Measurements from ENCODE around the gene TRIM44. TPM values are rescaled to one million over a fixed set of nuclear protein-coding genes. Genes with fewer than 3 reads are reported as not detected.

Gene TRIM44
- polyA plus RNA-seq, 4 donors: 8.9 to 35.4 (median 12.8) TPM

GRCh38 chr11:35798423-35798822 lies 135.8 kb downstream of the TRIM44 start:
- H3K9me3 ChIP-seq (ENCODE audit: control insufficient read depth in 2 of 2, insufficient read depth in 1 of 2, low read depth in 1 of 2, low read length in 1 of 2): no peaks in the 10 kb centered on the region
- H3K36me3 ChIP-seq (ENCODE audit: control insufficient read depth in 3 of 3, insufficient read depth in 2 of 3, low read depth in 1 of 3, low read length in 3 of 3): peaks cover 0 to 2% (median 0%) of the 10 kb centered on the region in 3 donors
- DNase-seq (no peak), FAIRE-seq (no peak)
- H3K27ac ChIP-seq (ENCODE audit: low read depth in 1 of 3, low read length in 2 of 3): no peak overlapping the region
- H3K4me1 ChIP-seq (ENCODE audit: control insufficient read depth in 3 of 3, insufficient read depth in 2 of 3, low read depth in 1 of 3, low read length in 2 of 3): no peaks in the 10 kb centered on the region
- no peaks in the 10 kb centered on the region for H3K27me3 ChIP-seq (ENCODE audit: control insufficient read depth in 3 of 3, insufficient read depth in 3 of 3, low read length in 3 of 3)
- H3K4me3 ChIP-seq (ENCODE audit: low read depth in 1 of 3, low read length in 3 of 3): no peak overlapping the region

- no peak for DNase-seq
- peaks cover 0 to 2% (median 0%) of the 10 kb centered on the region in 3 donors for H3K36me3 ChIP-seq (ENCODE audit: control insufficient read depth in 3 of 3, insufficient read depth in 2 of 3, low read depth in 1 of 3, low read length in 3 of 3)
- no peaks in the 10 kb centered on the region for H3K9me3 ChIP-seq (ENCODE audit: control insufficient read depth in 2 of 2, insufficient read depth in 1 of 2, low read depth in 1 of 2, low read length in 1 of 2)
- H3K4me3 ChIP-seq (ENCODE audit: low read depth in 1 of 3, low read length in 3 of 3): no peak overlapping the region
- no peak for FAIRE-seq
- no peaks in the 10 kb centered on the region for H3K27me3 ChIP-seq (ENCODE audit: control insufficient read depth in 3 of 3, insufficient read depth in 3 of 3, low read length in 3 of 3)
- H3K27ac ChIP-seq (ENCODE audit: low read depth in 1 of 3, low read length in 2 of 3): no peak overlapping the region
- peaks cover 0 to 2% (median 0%) of the 10 kb centered on the region in 3 donors for H3K4me1 ChIP-seq (ENCODE audit: control insufficient read depth in 3 of 3, insufficient read depth in 2 of 3, low read depth in 1 of 3, low read length in 2 of 3)
- WGBS, 3 donors: 94 to 100% (median 98%) methylated on average over 1 of the region's 1 CpG
Measured at GRCh38 chr11:35798983-35799382, 136.4 kb downstream of the TRIM44 start.

- no peak overlapping the region for H3K27ac ChIP-seq (ENCODE audit: low read depth in 1 of 3, low read length in 2 of 3)
- peaks cover 0 to 2% (median 0%) of the 10 kb centered on the region in 3 donors for H3K36me3 ChIP-seq (ENCODE audit: control insufficient read depth in 3 of 3, insufficient read depth in 2 of 3, low read depth in 1 of 3, low read length in 3 of 3)
- 95 to 98% (median 96%) methylated on average over 3 of the region's 3 CpGs for WGBS, 3 donors
- no peaks in the 10 kb centered on the region for H3K27me3 ChIP-seq (ENCODE audit: control insufficient read depth in 3 of 3, insufficient read depth in 3 of 3, low read length in 3 of 3)
- no peak overlapping the region for H3K4me3 ChIP-seq (ENCODE audit: low read depth in 1 of 3, low read length in 3 of 3)
- DNase-seq (no peak), FAIRE-seq (no peak)
- peaks cover 0 to 2% (median 0%) of the 10 kb centered on the region in 3 donors for H3K4me1 ChIP-seq (ENCODE audit: control insufficient read depth in 3 of 3, insufficient read depth in 2 of 3, low read depth in 1 of 3, low read length in 2 of 3)
- H3K9me3 ChIP-seq (ENCODE audit: control insufficient read depth in 2 of 2, insufficient read depth in 1 of 2, low read depth in 1 of 2, low read length in 1 of 2): no peaks in the 10 kb centered on the region
Measured at GRCh38 chr11:35799655-35800054, 137.1 kb downstream of the TRIM44 start.

GRCh38 chr11:35800970-35801953 lies 138.7 kb downstream of the TRIM44 start:
- DNase-seq: no peak
- no peak for FAIRE-seq
- Histone ChIP-seq H3K27ac (ENCODE audit: low read depth in 1 of 3, low read length in 2 of 3) (no peak overlapping the region), H3K4me1 (ENCODE audit: control insufficient read depth in 3 of 3, insufficient read depth in 2 of 3, low read depth in 1 of 3, low read length in 2 of 3) (peaks cover 0 to 2% (median 0%) of the 10 kb centered on the region in 3 donors), H3K36me3 (ENCODE audit: control insufficient read depth in 3 of 3, insufficient read depth in 2 of 3, low read depth in 1 of 3, low read length in 3 of 3) (no peaks in the 10 kb centered on the region), H3K27me3 (ENCODE audit: control insufficient read depth in 3 of 3, insufficient read depth in 3 of 3, low read length in 3 of 3) (no peaks in the 10 kb centered on the region), H3K9me3 (ENCODE audit: control insufficient read depth in 2 of 2, insufficient read depth in 1 of 2, low read depth in 1 of 2, low read length in 1 of 2) (no peaks in the 10 kb centered on the region), H3K4me3 (ENCODE audit: low read depth in 1 of 3, low read length in 3 of 3) (no peak overlapping the region)
- 64 to 67% (median 65%) methylated on average over 5 of the region's 5 CpGs for WGBS, 3 donors

- peaks cover 0 to 2% (median 0%) of the 10 kb centered on the region in 3 donors for H3K36me3 ChIP-seq (ENCODE audit: control insufficient read depth in 3 of 3, insufficient read depth in 2 of 3, low read depth in 1 of 3, low read length in 3 of 3)
- no peaks in the 10 kb centered on the region for H3K9me3 ChIP-seq (ENCODE audit: control insufficient read depth in 2 of 2, insufficient read depth in 1 of 2, low read depth in 1 of 2, low read length in 1 of 2)
- no peak overlapping the region for H3K27ac ChIP-seq (ENCODE audit: low read depth in 1 of 3, low read length in 2 of 3)
- 86 to 95% (median 87%) methylated on average over 3 of the region's 3 CpGs for WGBS, 3 donors
- no peak overlapping the region for H3K4me3 ChIP-seq (ENCODE audit: low read depth in 1 of 3, low read length in 3 of 3)
- H3K4me1 ChIP-seq (ENCODE audit: control insufficient read depth in 3 of 3, insufficient read depth in 2 of 3, low read depth in 1 of 3, low read length in 2 of 3): peaks cover 0 to 2% (median 0%) of the 10 kb centered on the region in 3 donors
- H3K27me3 ChIP-seq (ENCODE audit: control insufficient read depth in 3 of 3, insufficient read depth in 3 of 3, low read length in 3 of 3): no peaks in the 10 kb centered on the region
- DNase-seq: no peak
- no peak for FAIRE-seq
Measured at GRCh38 chr11:35802221-35802620, 139.6 kb downstream of the TRIM44 start.

GRCh38 chr11:35802672-35803071 lies 140.1 kb downstream of the TRIM44 start:
- DNase-seq: no peak
- Histone ChIP-seq H3K4me3 (ENCODE audit: low read depth in 1 of 3, low read length in 3 of 3) (no peak overlapping the region), H3K36me3 (ENCODE audit: control insufficient read depth in 3 of 3, insufficient read depth in 2 of 3, low read depth in 1 of 3, low read length in 3 of 3) (peaks cover 0 to 2% (median 0%) of the 10 kb centered on the region in 3 donors), H3K27ac (ENCODE audit: low read depth in 1 of 3, low read length in 2 of 3) (no peak overlapping the region), H3K9me3 (ENCODE audit: control insufficient read depth in 2 of 2, insufficient read depth in 1 of 2, low read depth in 1 of 2, low read length in 1 of 2) (no peaks in the 10 kb centered on the region), H3K4me1 (ENCODE audit: control insufficient read depth in 3 of 3, insufficient read depth in 2 of 3, low read depth in 1 of 3, low read length in 2 of 3) (peaks cover 0 to 2% (median 0%) of the 10 kb centered on the region in 3 donors), H3K27me3 (ENCODE audit: control insufficient read depth in 3 of 3, insufficient read depth in 3 of 3, low read length in 3 of 3) (no peaks in the 10 kb centered on the region)
- no peak for FAIRE-seq
- WGBS, 3 donors: 90 to 99% (median 97%) methylated on average over 3 of the region's 3 CpGs

GRCh38 chr11:35803115-35803514 lies 140.5 kb downstream of the TRIM44 start:
- 41 to 61% (median 54%) methylated on average over 3 of the region's 3 CpGs for WGBS, 3 donors

GRCh38 chr11:35804451-35805040 lies 142.0 kb downstream of the TRIM44 start:
- 78 to 91% (median 88%) methylated on average over 3 of the region's 3 CpGs for WGBS, 3 donors
- no peak overlapping the region for H3K4me3 ChIP-seq (ENCODE audit: low read depth in 1 of 3, low read length in 3 of 3)
- no peak for DNase-seq
- H3K9me3 ChIP-seq (ENCODE audit: control insufficient read depth in 2 of 2, insufficient read depth in 1 of 2, low read depth in 1 of 2, low read length in 1 of 2): no peaks in the 10 kb centered on the region
- no peak overlapping the region for H3K27ac ChIP-seq (ENCODE audit: low read depth in 1 of 3, low read length in 2 of 3)
- H3K27me3 ChIP-seq (ENCODE audit: control insufficient read depth in 3 of 3, insufficient read depth in 3 of 3, low read length in 3 of 3): no peaks in the 10 kb centered on the region
- FAIRE-seq: no peak
- H3K4me1 ChIP-seq (ENCODE audit: control insufficient read depth in 3 of 3, insufficient read depth in 2 of 3, low read depth in 1 of 3, low read length in 2 of 3): peaks cover 0 to 2% (median 0%) of the 10 kb centered on the region in 3 donors
- H3K36me3 ChIP-seq (ENCODE audit: control insufficient read depth in 3 of 3, insufficient read depth in 2 of 3, low read depth in 1 of 3, low read length in 3 of 3): peaks cover 0 to 3% (median 2%) of the 10 kb centered on the region in 3 donors

More at GRCh38 chr11:35803115-35803514, 140.5 kb downstream of the TRIM44 start:
- no peak overlapping the region for H3K4me3 ChIP-seq (ENCODE audit: low read depth in 1 of 3, low read length in 3 of 3)
- DNase-seq (peak in 1 of 2 donors; percentile 41), FAIRE-seq (no peak)
- H3K4me1 ChIP-seq (ENCODE audit: control insufficient read depth in 3 of 3, insufficient read depth in 2 of 3, low read depth in 1 of 3, low read length in 2 of 3): peaks cover 0 to 2% (median 0%) of the 10 kb centered on the region in 3 donors
- peaks cover 0 to 2% (median 0%) of the 10 kb centered on the region in 3 donors for H3K36me3 ChIP-seq (ENCODE audit: control insufficient read depth in 3 of 3, insufficient read depth in 2 of 3, low read depth in 1 of 3, low read length in 3 of 3)
- no peaks in the 10 kb centered on the region for H3K27me3 ChIP-seq (ENCODE audit: control insufficient read depth in 3 of 3, insufficient read depth in 3 of 3, low read length in 3 of 3)
- no peak overlapping the region for H3K27ac ChIP-seq (ENCODE audit: low read depth in 1 of 3, low read length in 2 of 3)
- no peaks in the 10 kb centered on the region for H3K9me3 ChIP-seq (ENCODE audit: control insufficient read depth in 2 of 2, insufficient read depth in 1 of 2, low read depth in 1 of 2, low read length in 1 of 2)

Measured in small intestine (tissue), 7 donors.